Upper lobe of left lung (tissue), 4 donors: ENCODE results near the gene PHYHIPL.

Experiments used
- EP300 ChIP-seq, 4 donors: sonication (generic); formaldehyde crosslinking; IDR thresholded peaks; one replicate each; pipeline ENCODE4 v1.5.1; 2017; ENCODE audit warnings: antibody characterized with exemption in 4 of 4, control low read depth in 2 of 4
- POLR2A ChIP-seq, 4 donors: fragments of 450-650 bp; IDR thresholded peaks; one replicate each; pipeline ENCODE4 v1.5.1; 2016 to 2017; ENCODE audit warnings: antibody characterized with exemption in 4 of 4, mild to moderate bottlenecking in 2 of 4
- POLR2AphosphoS5 ChIP-seq, 2 donors: sonication (generic); formaldehyde crosslinking; IDR thresholded peaks; one replicate each; pipeline ENCODE4 v1.5.1; 2017; ENCODE audit warnings: antibody characterized with exemption in 2 of 2
- TF ChIP-seq, protein P1 (sequence below), 6 experiments: fragments of 450-650 bp in 4 of 6; fragments of 200-600 bp in 2 of 6; sonication (generic) in 2 of 6; IDR thresholded peaks; one replicate each; pipeline ENCODE4 v1.5.1; 2016 to 2019; ENCODE audit warnings: antibody characterized with exemption in 6 of 6

DNA sequence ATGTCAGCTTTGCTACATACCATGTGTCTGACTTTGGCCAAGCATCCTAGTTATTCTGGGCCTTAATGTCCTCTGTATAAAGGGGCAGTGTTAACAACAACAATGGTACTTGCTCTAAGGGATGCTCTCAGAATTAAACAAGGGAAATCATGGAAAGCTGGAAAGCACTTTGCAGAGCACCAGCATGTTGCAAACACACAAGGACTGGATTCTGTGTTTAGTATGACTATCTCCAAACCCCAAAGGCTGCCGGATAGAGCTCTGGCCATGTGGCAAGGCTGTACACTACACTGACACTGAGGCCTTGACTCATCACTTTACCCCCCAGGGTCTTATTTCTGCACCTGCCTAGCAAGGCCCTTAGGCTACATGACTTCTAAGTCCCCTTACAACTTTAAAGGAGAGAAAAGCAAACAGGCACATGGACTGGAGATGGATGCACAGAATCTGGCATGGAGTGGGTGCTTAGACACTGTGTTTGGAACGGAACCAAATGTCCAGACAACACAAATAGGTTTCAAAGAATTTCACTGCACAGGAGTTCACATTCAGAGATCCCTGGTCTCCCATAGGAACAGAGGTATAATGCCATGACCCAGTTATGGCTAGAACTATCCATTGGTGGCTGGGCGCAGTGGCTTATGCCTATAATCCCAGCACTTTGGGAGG, 111.3 kb downstream of the PHYHIPL start:
- TF ChIP-seq POLR2A (IDR thresholded peaks at IDR 0.05) (no peak), POLR2AphosphoS5 (IDR thresholded peaks at IDR 0.05) (no peak), EP300 (IDR thresholded peaks at IDR 0.05) (no peak)
- TF ChIP-seq, protein P1, sequence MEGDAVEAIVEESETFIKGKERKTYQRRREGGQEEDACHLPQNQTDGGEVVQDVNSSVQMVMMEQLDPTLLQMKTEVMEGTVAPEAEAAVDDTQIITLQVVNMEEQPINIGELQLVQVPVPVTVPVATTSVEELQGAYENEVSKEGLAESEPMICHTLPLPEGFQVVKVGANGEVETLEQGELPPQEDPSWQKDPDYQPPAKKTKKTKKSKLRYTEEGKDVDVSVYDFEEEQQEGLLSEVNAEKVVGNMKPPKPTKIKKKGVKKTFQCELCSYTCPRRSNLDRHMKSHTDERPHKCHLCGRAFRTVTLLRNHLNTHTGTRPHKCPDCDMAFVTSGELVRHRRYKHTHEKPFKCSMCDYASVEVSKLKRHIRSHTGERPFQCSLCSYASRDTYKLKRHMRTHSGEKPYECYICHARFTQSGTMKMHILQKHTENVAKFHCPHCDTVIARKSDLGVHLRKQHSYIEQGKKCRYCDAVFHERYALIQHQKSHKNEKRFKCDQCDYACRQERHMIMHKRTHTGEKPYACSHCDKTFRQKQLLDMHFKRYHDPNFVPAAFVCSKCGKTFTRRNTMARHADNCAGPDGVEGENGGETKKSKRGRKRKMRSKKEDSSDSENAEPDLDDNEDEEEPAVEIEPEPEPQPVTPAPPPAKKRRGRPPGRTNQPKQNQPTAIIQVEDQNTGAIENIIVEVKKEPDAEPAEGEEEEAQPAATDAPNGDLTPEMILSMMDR (IDR thresholded peaks at IDR 0.05) = no peak
